Measurements from ENCODE around the gene CANX. TPM values are rescaled to one million over a fixed set of nuclear protein-coding genes. Genes with fewer than 3 reads are reported as not detected.

Gene CANX
- total RNA-seq, 1 experiment from 2014 or later = 621 TPM

GRCh38 chr5:179766726-179767455, 68.1 kb downstream of the CANX start:
- DNase-seq (ENCODE audit: low read depth, low spot score) = no peak
- in situ Hi-C loops (cut with HindIII; ENCODE audit: low pct_unique_long_range_greater_than_20kb, low sequenced_read_pairs) = no loop called here

DNA sequence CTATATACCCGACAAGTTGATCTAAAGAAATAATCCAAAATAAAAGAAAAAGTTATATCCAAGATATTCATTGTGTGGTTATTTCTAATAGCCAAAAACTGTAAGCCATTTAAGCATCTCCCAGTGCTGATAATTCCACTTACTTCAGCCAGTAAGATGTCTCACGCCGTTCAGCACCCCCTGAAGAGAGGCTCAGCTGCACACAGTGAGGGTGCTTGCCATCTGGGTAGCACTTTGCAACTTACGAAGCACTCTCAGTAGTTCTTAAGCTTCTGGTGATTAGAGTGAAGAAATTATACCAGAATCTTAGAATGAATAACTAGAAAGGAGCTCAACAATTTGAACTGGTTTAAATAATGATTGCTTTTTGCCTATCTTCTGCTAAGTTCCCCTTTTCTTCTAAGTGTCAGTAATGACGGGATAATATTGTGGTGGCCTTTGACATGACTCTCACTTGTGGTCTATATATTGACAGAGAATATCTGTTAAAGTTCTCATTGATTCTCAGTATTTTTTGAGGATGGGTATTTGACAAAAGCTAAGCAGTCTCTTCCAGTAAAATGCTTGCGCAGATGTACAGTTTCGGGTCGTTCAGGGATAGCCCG, 68.8 kb downstream of the CANX start:
- no peak for DNase-seq (ENCODE audit: low read depth, low spot score)
- in situ Hi-C loops (cut with HindIII; ENCODE audit: low pct_unique_long_range_greater_than_20kb, low sequenced_read_pairs) = no loop called here

DNA sequence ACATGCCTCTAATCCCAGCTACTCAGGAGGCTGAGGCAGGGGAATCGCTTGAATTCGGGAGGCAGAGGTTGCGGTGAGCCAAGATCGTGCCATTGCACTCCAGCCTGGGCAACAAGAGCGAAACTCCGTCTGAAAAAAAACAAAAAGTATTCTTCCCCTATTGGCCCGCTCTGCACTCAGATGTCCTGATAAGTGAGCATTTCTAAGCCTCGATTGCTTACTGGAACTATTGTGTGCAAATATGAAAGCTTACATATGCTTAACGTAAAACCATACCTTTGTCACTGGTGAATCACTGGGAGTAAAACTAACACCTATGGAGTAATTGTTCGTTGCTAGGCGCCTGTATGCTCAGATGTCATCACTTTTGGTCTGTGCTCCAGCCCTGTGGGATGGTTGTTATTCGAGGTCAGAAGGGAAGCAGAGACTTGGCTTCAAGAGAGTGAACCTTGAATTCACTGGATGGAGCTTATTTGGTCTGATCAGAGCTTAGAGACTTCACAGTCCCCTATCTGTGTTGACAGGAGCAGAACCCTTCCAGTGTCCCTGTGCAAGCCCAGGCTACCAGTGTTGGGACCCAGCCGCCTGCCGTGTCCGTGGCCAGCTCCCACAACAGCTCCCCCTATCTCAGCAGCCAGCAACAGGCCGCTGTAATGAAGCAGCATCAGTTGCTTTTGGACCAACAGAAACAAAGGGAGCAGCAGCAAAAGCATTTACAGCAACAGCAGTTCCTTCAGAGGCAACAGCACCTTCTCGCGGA, 69.7 kb downstream of the CANX start:
- in situ Hi-C loops (cut with HindIII; ENCODE audit: low pct_unique_long_range_greater_than_20kb, low sequenced_read_pairs) = no loop called here
- no peak for DNase-seq (ENCODE audit: low read depth, low spot score)

DNA sequence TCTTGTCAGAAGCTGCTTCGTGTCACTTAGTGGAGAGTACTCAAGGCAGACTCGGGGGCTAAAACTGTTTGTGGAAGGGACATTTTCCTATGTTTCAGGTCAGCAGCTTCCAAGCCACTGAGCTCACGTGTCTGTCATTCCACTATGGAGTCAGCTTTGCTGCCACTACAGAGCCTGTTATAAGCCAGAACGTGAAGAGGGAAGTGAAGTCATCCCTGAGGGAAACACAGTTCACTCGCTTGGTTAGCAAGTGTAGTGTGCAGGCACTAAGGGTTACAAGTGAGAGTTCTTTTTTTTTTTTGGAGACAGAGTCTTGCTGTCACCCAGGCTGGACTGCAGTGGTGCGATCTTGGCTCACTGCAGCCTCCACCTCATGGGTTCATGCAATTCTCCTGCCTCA, 70.5 kb downstream of the CANX start:
- no peak for DNase-seq (ENCODE audit: low read depth, low spot score)
- in situ Hi-C loops (cut with HindIII; ENCODE audit: low pct_unique_long_range_greater_than_20kb, low sequenced_read_pairs) = no loop called here

- in situ Hi-C loops (cut with HindIII; ENCODE audit: low pct_unique_long_range_greater_than_20kb, low sequenced_read_pairs) = no loop called here
- no peak for DNase-seq (ENCODE audit: low read depth, low spot score)
Observed at GRCh38 chr5:179769796-179770195, 71.0 kb downstream of the CANX start.

DNA sequence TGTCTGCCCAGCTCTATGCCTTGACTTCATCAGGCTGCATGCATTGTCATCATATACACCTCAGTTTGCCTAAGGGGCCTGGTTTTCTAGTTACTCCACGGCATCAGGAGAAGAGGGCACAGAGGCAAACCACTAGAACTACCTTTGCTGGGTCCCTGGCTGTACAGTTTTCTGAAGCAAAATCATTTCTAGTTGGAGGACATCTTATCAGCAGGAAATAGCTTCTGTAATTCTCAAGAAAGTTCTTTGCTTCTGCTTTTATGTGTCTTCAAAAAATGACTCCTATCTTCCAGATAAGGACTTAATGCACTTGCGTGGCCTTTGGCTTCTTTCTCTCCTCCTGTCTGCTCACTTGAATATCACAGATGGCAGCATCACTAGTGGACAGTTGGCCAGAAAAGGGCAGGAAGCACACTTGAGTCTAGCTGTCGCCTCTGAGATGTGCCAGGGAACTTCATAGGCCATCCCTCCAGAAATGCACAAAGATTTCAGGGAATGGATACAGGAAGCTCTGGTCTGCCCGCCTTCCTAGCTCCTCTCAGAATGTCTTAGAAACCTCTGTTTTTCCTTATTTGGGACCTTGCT, 72.6 kb downstream of the CANX start:
- no peak for DNase-seq (ENCODE audit: low read depth, low spot score)
- in situ Hi-C loops (cut with HindIII; ENCODE audit: low pct_unique_long_range_greater_than_20kb, low sequenced_read_pairs) = no loop called here

DNA sequence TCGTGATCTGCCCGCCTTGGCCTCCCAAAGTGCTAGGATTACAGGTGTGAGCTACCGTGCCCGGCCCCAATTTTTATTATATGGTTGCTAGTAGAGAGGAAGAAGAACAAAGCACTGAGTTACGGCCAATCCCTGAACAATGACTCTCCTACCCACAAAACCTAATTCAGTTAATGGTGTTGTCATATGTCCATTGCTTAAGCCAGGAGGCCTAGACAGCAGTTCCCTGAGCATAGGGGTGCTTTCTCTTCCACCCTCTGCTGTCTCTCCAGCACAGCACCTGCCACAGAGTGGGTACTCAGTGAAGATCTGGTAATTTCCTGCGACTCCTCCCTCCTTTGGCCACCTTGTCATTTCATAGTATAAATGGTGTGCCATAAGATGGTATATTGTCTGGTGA, 73.6 kb downstream of the CANX start:
- in situ Hi-C loops (cut with HindIII; ENCODE audit: low pct_unique_long_range_greater_than_20kb, low sequenced_read_pairs) = no loop called here

GRCh38 chr5:179773686-179774040, 74.9 kb downstream of the CANX start:
- in situ Hi-C loops (cut with HindIII; ENCODE audit: low pct_unique_long_range_greater_than_20kb, low sequenced_read_pairs) = no loop called here
- no peak for DNase-seq (ENCODE audit: low read depth, low spot score)

More for the DNA sequence above, 73.6 kb downstream of the CANX start:
- no peak for DNase-seq (ENCODE audit: low read depth, low spot score)

DNA sequence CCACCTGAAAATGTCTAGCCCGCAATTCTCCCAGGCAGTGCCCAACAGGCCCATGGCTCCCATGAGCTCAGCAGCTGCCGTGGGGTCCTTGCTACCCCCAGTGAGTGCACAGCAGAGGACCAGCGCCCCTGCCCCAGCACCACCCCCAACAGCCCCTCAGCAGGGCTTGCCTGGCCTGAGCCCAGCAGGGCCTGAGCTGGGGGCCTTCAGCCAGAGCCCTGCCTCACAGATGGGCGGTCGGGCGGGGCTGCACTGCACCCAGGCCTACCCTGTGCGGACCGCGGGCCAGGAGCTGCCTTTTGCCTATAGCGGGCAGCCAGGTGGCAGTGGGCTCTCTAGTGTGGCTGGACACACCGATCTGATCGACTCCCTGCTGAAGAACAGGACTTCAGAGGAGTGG, 75.7 kb downstream of the CANX start:
- no peak for DNase-seq (ENCODE audit: low read depth, low spot score)
- in situ Hi-C loops (cut with HindIII; ENCODE audit: low pct_unique_long_range_greater_than_20kb, low sequenced_read_pairs) = no loop called here

- in situ Hi-C loops (cut with HindIII; ENCODE audit: low pct_unique_long_range_greater_than_20kb, low sequenced_read_pairs) = no loop called here
- DNase-seq (ENCODE audit: low read depth, low spot score) = no peak
Observed at GRCh38 chr5:179776411-179776938, 77.7 kb downstream of the CANX start.

DNA sequence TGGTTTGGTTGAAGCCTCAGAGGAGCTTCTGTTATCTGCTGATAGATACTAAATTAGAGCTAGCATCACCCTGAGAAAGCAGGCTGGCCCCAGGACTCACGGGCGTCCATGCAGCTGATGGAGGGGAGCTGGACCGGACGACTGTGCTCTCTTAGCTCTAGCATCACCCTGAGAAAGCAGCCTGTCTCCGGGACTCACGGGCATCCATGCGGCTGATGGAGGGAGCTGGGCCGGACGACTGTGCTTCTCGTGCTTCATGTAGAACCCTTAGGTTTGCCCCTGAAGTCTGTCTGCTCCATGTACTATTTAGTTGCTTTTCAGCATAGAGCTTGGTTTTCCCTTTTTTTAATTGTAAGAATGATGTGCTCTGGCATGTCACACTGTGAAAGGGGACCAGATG, 78.7 kb downstream of the CANX start:
- in situ Hi-C loops (cut with HindIII; ENCODE audit: low pct_unique_long_range_greater_than_20kb, low sequenced_read_pairs) = no loop called here
- no peak for DNase-seq (ENCODE audit: low read depth, low spot score)

DNA sequence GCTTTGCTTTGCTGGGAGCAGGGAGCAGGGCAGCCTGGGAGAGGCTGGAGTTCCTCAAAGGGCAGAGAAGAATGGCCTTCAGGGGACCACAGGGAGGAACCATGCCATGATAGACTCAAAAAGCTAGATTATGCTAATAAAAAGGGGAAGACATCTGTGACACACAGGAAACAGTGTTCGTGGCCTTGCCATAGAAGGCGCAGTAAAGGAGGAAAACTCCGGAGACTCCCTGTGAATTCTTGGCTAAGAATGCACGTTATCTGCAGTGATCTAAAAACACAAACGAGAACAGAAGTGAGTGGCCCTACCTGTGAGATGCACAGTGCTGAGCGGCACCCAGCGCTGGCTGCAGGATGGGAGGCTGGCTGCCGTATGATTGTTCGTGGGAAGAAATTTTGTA, 79.1 kb downstream of the CANX start:
- no peak for DNase-seq (ENCODE audit: low read depth, low spot score)
- in situ Hi-C loops (cut with HindIII; ENCODE audit: low pct_unique_long_range_greater_than_20kb, low sequenced_read_pairs) = no loop called here

GRCh38 chr5:179778591-179778990, 79.8 kb downstream of the CANX start:
- in situ Hi-C loops (cut with HindIII; ENCODE audit: low pct_unique_long_range_greater_than_20kb, low sequenced_read_pairs) = no loop called here
- DNase-seq (ENCODE audit: low read depth, low spot score) = no peak

DNA sequence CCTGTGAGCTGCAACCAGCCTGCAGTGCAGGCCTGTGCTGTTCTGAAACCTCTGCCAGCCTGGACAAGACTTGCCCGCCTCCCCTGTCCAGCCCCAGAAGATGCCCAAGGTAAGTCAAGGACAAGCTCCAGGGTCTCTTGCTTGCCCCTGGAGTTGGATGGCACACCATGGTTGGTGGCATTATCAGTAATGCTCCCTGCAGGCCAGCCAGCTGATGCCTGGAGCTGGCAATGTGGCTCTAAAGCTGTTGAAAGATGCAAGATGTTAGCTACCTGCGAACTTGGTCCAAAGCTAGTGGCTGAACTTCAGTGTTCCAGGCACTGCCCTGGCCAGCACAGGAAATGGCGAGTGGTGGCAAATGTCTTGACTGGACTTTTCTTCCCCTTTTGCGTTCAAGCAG, 81.1 kb downstream of the CANX start:
- no peak for DNase-seq (ENCODE audit: low read depth, low spot score)
- in situ Hi-C loops (cut with HindIII; ENCODE audit: low pct_unique_long_range_greater_than_20kb, low sequenced_read_pairs) = no loop called here

DNA sequence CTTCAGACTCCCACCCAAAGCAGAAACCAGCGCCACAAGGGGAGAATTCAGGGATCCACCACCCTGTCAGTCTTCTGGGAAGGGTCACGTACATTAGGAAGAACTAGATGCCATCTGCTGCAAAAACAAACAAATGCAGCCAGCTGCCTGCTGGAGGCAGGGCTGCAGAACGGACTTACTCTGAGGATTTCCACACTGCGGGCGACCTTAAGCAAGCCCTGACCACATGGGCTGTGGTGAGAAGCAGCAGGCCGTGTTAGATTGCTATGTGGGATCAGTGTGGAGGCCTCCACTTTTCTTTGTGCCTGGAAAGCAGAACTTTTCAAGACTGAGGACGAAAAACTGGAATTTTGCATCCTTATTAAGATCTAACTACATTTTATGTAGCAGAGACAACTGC, 81.6 kb downstream of the CANX start:
- DNase-seq (ENCODE audit: low read depth, low spot score) = no peak
- in situ Hi-C loops (cut with HindIII; ENCODE audit: low pct_unique_long_range_greater_than_20kb, low sequenced_read_pairs) = no loop called here
